ENCODE data around the gene SERTAD2.

The SERTAD2 gene

GRCh38 chr2:64678771-64679590 lies 25.3 kb upstream of the SERTAD2 start:
- no peak for TF ChIP-seq CTCF (IDR thresholded peaks at IDR 0.05)
- Mint-ChIP-seq H3K36me3 (ENCODE audit: low read depth) (no peaks in the 10 kb centered on the region), H3K27ac (no peak overlapping the region), H3K27me3 (ENCODE audit: low read depth, poor library complexity) (peaks cover 7% of the 10 kb centered on the region), H3K9me3 (no peaks in the 10 kb centered on the region), H3K4me3 (no peak overlapping the region), H3K4me1 (peaks cover 16% of the 10 kb centered on the region)
- DNase-seq: no peak

DNA sequence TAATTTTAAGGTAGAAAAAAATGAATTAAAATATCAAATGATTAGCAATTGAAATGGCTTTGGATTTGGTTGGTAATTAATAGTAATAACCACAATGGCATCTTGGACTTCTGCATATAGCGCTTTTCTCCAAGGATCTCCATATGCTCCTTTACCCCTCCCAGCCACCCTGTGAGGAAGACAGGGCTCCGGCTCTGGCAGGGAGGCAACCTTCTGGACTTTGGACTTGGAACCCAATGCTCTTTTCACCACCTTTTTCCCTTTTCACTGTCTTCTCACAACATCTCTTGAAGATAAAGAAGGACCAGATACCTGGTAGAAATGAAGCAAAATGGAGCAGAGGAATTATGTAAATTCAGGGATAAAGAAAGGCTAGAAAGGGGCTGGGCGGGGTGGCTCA lies 23.8 kb upstream of the SERTAD2 start:
- Mint-ChIP-seq H3K4me3 (no peak overlapping the region), H3K36me3 (ENCODE audit: low read depth) (no peaks in the 10 kb centered on the region), H3K4me1 (peaks cover 21% of the 10 kb centered on the region), H3K9me3 (no peaks in the 10 kb centered on the region), H3K27ac (no peak overlapping the region), H3K27me3 (ENCODE audit: low read depth, poor library complexity) (peaks cover 7% of the 10 kb centered on the region)
- no peak for DNase-seq
- no peak for TF ChIP-seq CTCF (IDR thresholded peaks at IDR 0.05)

DNA sequence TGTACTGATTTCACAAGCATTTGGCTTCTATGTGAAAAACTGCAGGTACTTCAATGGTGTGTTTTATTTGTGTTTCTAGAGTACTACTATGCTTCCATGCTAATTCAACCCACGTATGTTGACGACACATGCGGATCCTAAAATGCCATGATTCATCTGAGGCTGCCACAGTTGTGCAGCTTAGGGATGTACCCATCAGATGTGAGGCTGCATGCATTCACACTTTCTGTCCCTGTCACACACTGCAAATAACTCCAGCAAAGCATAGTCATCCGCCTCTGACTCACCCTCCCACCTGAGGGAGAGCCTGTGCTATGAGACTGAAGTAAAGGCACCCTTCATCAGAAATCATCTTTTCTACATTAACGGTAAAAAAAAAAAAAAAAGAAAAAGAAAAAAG lies 22.1 kb upstream of the SERTAD2 start:
- no peak overlapping the region for H3K27ac Mint-ChIP-seq
- TF ChIP-seq CTCF (IDR thresholded peaks at IDR 0.05): no peak
- no peaks in the 10 kb centered on the region for H3K36me3 Mint-ChIP-seq (ENCODE audit: low read depth)
- peaks cover 25% of the 10 kb centered on the region for H3K4me1 Mint-ChIP-seq
- DNase-seq: no peak
- no peaks in the 10 kb centered on the region for H3K9me3 Mint-ChIP-seq
- peaks cover 9% of the 10 kb centered on the region for H3K27me3 Mint-ChIP-seq (ENCODE audit: low read depth, poor library complexity)
- no peak overlapping the region for H3K4me3 Mint-ChIP-seq

DNA sequence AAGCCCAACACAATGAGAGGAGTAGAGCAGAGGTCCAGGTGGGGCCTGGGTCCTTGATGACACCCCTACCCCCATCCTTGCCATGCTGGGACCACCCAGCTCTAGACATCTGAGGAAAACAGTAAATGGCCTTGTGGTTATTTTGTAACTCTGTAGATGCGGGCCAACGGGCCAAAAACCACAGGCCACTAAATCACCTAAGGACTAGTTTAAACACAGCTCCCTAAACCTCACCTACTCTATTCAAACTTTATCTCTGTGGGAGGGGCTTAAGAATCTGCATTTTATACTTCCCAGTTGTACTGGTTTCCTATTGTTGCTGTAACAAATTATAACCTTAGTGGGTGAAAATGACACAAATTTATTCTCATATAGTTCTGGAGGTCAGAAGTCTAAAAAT lies 19.0 kb upstream of the SERTAD2 start:
- H3K9me3 Mint-ChIP-seq: no peaks in the 10 kb centered on the region
- TF ChIP-seq CTCF (IDR thresholded peaks at IDR 0.05): no peak
- no peak overlapping the region for H3K4me3 Mint-ChIP-seq
- no peak for DNase-seq
- H3K4me1 Mint-ChIP-seq: peaks cover 13% of the 10 kb centered on the region
- no peaks in the 10 kb centered on the region for H3K36me3 Mint-ChIP-seq (ENCODE audit: low read depth)
- peaks cover 3% of the 10 kb centered on the region for H3K27me3 Mint-ChIP-seq (ENCODE audit: low read depth, poor library complexity)
- no peak overlapping the region for H3K27ac Mint-ChIP-seq

DNA sequence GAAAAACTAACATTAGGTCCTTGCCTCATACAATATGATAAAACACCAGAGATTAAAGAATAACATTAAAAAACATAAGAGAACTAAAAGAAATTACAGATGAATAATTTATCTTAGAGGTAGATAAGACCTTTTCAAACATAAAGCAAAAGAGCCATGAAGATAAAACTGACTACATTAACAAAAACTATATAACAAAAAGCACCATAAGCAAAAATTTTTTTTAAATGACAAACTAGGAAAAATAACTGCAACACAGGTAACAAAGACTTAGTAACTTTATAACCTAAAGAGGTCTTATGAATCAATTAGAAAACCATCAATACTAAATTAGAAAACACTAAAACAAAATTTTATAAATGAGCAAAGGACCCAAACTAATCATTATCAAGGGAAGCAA lies 16.3 kb upstream of the SERTAD2 start:
- TF ChIP-seq CTCF (IDR thresholded peaks at IDR 0.05): no peak
- Mint-ChIP-seq H3K27ac (no peak overlapping the region), H3K27me3 (ENCODE audit: low read depth, poor library complexity) (peaks cover 2% of the 10 kb centered on the region), H3K9me3 (no peaks in the 10 kb centered on the region), H3K4me1 (peaks cover 24% of the 10 kb centered on the region), H3K36me3 (ENCODE audit: low read depth) (no peaks in the 10 kb centered on the region), H3K4me3 (no peak overlapping the region)
- no peak for DNase-seq

GRCh38 chr2:64669288-64669687 lies 15.6 kb upstream of the SERTAD2 start:
- H3K36me3 Mint-ChIP-seq (ENCODE audit: low read depth): no peaks in the 10 kb centered on the region
- H3K27me3 Mint-ChIP-seq (ENCODE audit: low read depth, poor library complexity): peaks cover 2% of the 10 kb centered on the region
- no peak overlapping the region for H3K4me3 Mint-ChIP-seq

More at GRCh38 chr2:64669288-64669687, 15.6 kb upstream of the SERTAD2 start:
- no peaks in the 10 kb centered on the region for H3K9me3 Mint-ChIP-seq
- TF ChIP-seq CTCF (IDR thresholded peaks at IDR 0.05): no peak
- peaks cover 24% of the 10 kb centered on the region for H3K4me1 Mint-ChIP-seq
- no peak overlapping the region for H3K27ac Mint-ChIP-seq
- DNase-seq: no peak
